ENCODE results near the gene VPS8. TPM values are rescaled to one million over a fixed set of nuclear protein-coding genes. Genes with fewer than 3 reads are reported as not detected.

The VPS8 gene
- total RNA-seq, 1 experiment from 2014 or later = 39.7 TPM

DNA sequence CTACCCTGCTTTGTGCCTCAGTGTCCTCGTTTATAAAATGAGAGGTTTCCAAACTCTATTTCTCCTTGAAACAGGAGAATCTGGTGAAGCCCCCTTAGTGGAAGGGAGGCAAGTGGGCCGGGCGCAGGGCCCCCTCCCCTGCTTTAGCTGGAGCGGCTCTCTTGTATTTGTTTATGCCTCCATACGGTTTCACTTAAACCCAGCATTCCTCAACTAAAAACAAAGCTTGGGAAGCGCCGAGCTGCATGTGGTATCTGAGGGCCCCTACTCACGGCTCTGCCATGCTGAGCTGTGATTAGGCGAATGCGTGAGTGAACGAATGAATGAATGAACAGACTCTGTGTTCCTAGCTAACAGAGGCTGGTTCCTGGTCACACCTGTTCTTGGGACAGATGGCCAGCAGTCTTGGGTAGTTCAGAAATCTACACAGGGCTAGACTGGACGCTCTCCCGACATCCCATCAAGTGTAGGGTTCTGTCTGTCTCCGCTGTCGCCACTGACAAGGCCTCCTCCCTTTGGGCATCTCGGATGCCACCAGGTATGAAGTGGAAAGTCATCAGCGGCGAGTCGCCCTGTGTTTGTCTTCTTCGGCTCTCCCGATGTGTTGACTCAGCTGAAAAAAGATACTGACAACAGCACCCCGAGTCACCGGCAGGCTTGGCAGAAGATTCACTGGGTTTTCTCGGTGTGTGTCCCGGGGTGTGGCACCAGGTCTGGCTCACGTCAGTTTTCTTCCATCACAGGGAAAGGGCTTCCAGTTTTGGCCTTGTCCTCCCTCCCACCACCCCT lies 42.4 kb upstream of the VPS8 start:
- Mint-ChIP-seq H3K27me3 (ENCODE audit: low read depth) (peaks cover 5% of the 10 kb centered on the region), H3K27ac (no peak overlapping the region; a peak in 1 of 7 replicates), H3K4me1 (peaks cover 20 to 24% of the 10 kb centered on the region in 2 experiments), H3K36me3 (ENCODE audit: insufficient read depth in 1 of 3, low read depth in 3 of 3) (no peaks in the 10 kb centered on the region), H3K4me3 (no peak overlapping the region), H3K9me3 (no peaks in the 10 kb centered on the region; a peak in 1 of 5 replicates)
- TF ChIP-seq CTCF (conservative IDR thresholded peaks at IDR 0.05) = no peak
- Histone ChIP-seq H3K4me1 (ENCODE audit: insufficient read depth, low read length) (no peaks in the 10 kb centered on the region), H3K18ac (ENCODE audit: insufficient read length, low read depth, low read length) (no peak overlapping the region), H3T11ph (ENCODE audit: low read length) (no peak overlapping the region), H2BK15ac (ENCODE audit: low read depth, low read length) (no peak overlapping the region), H3K23me2 (ENCODE audit: insufficient read length, low read depth, low read length, poor library complexity, severe bottlenecking) (no peaks in the 10 kb centered on the region), H2AFZ (ENCODE audit: low read length) (no peak overlapping the region), H2BK120ac (ENCODE audit: low read depth, low read length, poor library complexity, severe bottlenecking) (no peak overlapping the region), H4K91ac (ENCODE audit: insufficient read length, low read depth, low read length) (no peak overlapping the region), H4K8ac (replicated peaks; ENCODE audit: insufficient read length, low read depth, low read length) (no peak overlapping the region), H3K79me1 (ENCODE audit: insufficient read depth, low read depth, low read length, poor library complexity, severe bottlenecking) (no peaks in the 10 kb centered on the region), H3K23ac (ENCODE audit: insufficient read length, low read depth, low read length) (no peak overlapping the region), H3K56ac (ENCODE audit: insufficient read length, low read depth, low read length) (no peak overlapping the region), H4K20me1 (ENCODE audit: control insufficient read depth, insufficient read depth, insufficient read length) (no peaks in the 10 kb centered on the region), H3K27ac (ENCODE audit: insufficient read length, low read depth, low read length) (no peak overlapping the region), H3K14ac (ENCODE audit: insufficient read depth, low read length) (no peak overlapping the region), H2BK20ac (ENCODE audit: low read depth, low read length, poor library complexity, severe bottlenecking) (no peak overlapping the region), H3K4ac (ENCODE audit: low read depth, low read length) (no peak overlapping the region), H3K9ac (ENCODE audit: extremely low read depth, insufficient read length, low read length) (no peak overlapping the region), H2BK5ac (ENCODE audit: insufficient read length, low read length) (no peak overlapping the region), H2BK12ac (ENCODE audit: insufficient read length, low read depth, low read length) (no peak overlapping the region), H4K5ac (ENCODE audit: insufficient read length, low read depth, low read length) (no peak overlapping the region), H3K79me2 (ENCODE audit: insufficient read depth, low read length) (no peaks in the 10 kb centered on the region), H3K9me3 (ENCODE audit: control insufficient read depth, low read depth, low read length) (no peaks in the 10 kb centered on the region), H3K4me2 (ENCODE audit: insufficient read depth, insufficient read length, low read length) (no peak overlapping the region), H3K27me3 (ENCODE audit: insufficient read depth, low read length) (no peaks in the 10 kb centered on the region), H2AK5ac (ENCODE audit: insufficient read length, low read length) (no peak overlapping the region)
- DNase-seq = no peak
- WGBS (ENCODE audit: extremely low coverage, insufficient read length, low lambda C conversion rate) = no CpG with 5 or more reads among the region's 26 CpGs
